IPS DF 6.9 (cell line): ENCODE measurements around the gene INSIG1.

ENCODE experiments used
- DNase-seq: peaks from one replicate; pipeline ENCODE4 v3.0.0-alpha.2; 2013; ENCODE audit warnings: low read depth, low spot score
- H3K27ac ChIP-seq: one replicate; pipeline ENCODE4 v1.5.1; 2013; ENCODE audit warnings: low read length, control low read depth
- H3K27me3 ChIP-seq: 2 replicates; pipeline ENCODE4 v1.6.1; 2013; ENCODE audit warnings: mild to moderate bottlenecking, low read length; ENCODE audit not compliant: control insufficient read depth, insufficient read depth
- H3K36me3 ChIP-seq: 2 replicates; pipeline ENCODE4 v1.6.1; 2013; ENCODE audit warnings: low read length; ENCODE audit not compliant: control insufficient read depth, insufficient read depth
- H3K4me1 ChIP-seq: 2 replicates; pipeline ENCODE4 v1.6.1; 2013; ENCODE audit warnings: low read length; ENCODE audit not compliant: control insufficient read depth, insufficient read depth
- H3K4me3 ChIP-seq: 2 replicates; pipeline ENCODE4 v1.5.1; 2013; ENCODE audit warnings: mild to moderate bottlenecking, low read length
- H3K9me3 ChIP-seq: 2 replicates; pipeline ENCODE4 v1.6.1; 2013; ENCODE audit warnings: low read length, inconsistent platforms; ENCODE audit not compliant: control insufficient read depth, insufficient read depth
- WGBS: extraction: QIAGEN DNeasy Blood & Tissue Kit; methylation state at CpG from one replicate; pipeline ENCODE4 v1.1.7; 2013; ENCODE audit warnings: mixed read lengths, missing lambda C conversion rate; ENCODE audit not compliant: insufficient read length, insufficient coverage; 5-methylcytosine and 5-hydroxymethylcytosine counted together

Gene INSIG1

DNA sequence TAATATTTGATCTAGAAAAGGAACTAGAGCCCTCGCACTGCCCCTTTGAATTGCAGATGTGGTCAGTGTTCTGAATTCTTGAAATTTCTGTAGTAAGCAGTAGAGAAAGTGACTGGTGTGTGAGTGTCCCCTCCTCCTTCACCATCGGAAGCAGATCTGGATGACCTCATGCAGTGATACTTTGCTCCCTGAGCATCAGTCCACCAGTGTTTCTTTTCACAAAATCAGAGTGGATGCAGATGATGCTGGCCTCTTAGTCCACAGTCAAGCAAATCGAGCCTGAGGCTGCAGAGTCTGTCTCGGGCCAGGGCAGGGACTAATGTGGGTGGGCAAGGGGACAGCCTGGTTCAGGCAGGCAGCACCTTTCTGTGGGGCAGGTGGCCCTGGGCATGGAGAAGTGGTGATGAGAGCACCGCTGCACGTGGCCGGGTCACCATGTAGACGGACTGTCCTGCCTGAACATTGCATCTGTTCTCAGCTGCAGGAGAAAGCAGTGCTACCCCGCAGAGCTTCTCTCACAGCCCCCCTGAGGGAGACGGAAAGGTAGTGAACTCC, 5.4 kb downstream of the INSIG1 start:
- Histone ChIP-seq H3K4me1 (peaks cover 4% of the 10 kb centered on the region; the same call in 1 of the 2 replicates), H3K9me3 (no peaks in the 10 kb centered on the region), H3K36me3 (peaks cover 14% of the 10 kb centered on the region), H3K27ac (no peak overlapping the region), H3K4me3 (no peak overlapping the region), H3K27me3 (no peaks in the 10 kb centered on the region)
- no peak for DNase-seq
- no CpG with 5 or more reads among the region's 10 CpGs for WGBS

- Histone ChIP-seq H3K27ac (no peak overlapping the region), H3K9me3 (no peaks in the 10 kb centered on the region), H3K4me3 (no peak overlapping the region), H3K4me1 (peaks cover 4% of the 10 kb centered on the region; the same call in 1 of the 2 replicates), H3K36me3 (peaks cover 20% of the 10 kb centered on the region), H3K27me3 (no peaks in the 10 kb centered on the region)
- DNase-seq, result no peak
- WGBS, result no CpG with 5 or more reads among the region's 10 CpGs
Measured at GRCh38 chr7:155303897-155304296, 6.2 kb downstream of the INSIG1 start.

DNA sequence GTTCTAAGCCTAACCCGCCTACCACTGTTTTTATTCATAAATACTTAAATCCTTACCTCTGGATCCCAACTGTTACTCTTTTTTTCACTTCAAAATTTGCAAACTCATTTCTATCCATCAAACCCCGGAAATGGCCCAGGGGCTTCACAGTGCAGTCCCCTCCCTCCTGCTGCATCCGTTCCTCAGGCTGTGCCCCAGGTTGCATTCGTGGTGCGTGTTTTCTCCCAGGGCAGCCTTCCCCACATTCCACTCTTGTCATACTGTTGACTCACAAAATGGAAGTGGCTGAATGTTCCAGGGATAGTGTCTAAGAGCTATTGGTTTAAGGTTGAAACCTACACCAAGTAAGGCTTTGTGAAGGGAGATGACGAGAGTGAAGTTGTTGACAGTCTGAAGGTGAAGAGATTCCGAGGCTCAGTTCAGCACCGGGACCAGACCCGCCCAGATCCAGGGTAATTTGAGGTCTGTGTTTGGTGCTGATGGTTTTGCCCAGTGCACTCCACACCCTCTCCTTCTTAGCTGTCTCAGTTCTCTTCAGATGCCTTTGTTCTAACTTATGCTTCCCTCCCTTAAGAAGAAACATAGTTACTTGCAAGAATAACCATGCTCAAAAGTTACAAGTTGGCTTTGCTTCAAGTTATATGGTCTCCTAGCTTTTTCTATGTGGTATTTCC, 7.7 kb downstream of the INSIG1 start:
- H3K36me3 ChIP-seq, result peaks cover 18% of the 10 kb centered on the region
- H3K27ac ChIP-seq, result no peak overlapping the region
- no peaks in the 10 kb centered on the region for H3K27me3 ChIP-seq
- no peaks in the 10 kb centered on the region for H3K9me3 ChIP-seq
- no peak overlapping the region for H3K4me3 ChIP-seq
- H3K4me1 ChIP-seq, result peaks cover 1% of the 10 kb centered on the region; the same call in 1 of the 2 replicates
- WGBS, result 100% methylated on average over 1 of the region's 9 CpGs
- no peak for DNase-seq

GRCh38 chr7:155306673-155307470, 9.2 kb downstream of the INSIG1 start:
- Histone ChIP-seq H3K4me3 (no peak overlapping the region), H3K27ac (no peak overlapping the region), H3K9me3 (no peaks in the 10 kb centered on the region), H3K27me3 (no peaks in the 10 kb centered on the region), H3K4me1 (no peaks in the 10 kb centered on the region), H3K36me3 (peaks cover 19% of the 10 kb centered on the region)
- no CpG with 5 or more reads among the region's 15 CpGs for WGBS
- DNase-seq, result no peak

DNA sequence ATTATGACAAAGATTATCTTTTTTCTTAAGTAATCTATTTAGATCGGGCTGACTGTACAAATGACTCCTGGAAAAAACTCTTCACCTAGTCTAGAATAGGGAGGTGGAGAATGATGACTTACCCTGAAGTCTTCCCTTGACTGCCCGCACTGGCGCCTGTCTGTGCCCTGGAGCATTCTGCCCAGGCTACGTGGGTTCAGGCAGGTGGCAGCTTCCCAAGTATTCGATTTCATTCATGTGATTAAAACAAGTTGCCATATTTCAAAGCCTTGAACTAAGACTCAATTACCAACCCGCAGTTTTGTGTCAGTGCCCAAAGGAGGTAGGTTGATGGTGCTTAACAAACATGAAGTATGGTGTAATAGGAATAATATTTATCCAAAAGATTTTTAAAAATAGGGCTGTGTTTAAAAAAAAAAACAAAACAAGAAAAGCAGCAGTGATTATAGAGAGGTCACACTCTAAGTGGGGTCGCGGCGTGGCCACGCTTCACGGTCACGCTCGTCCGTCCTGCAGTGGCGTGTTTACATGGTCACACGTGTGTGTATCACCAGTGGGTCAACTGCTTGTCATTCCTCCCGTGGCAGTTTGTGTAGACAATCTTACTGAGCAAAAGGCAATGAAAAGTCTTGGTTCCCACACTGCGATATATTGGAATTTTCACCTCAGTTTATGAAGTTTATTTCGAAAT, 10.8 kb downstream of the INSIG1 start:
- Histone ChIP-seq H3K4me3 (no peak overlapping the region), H3K27me3 (no peaks in the 10 kb centered on the region), H3K4me1 (no peaks in the 10 kb centered on the region), H3K36me3 (peaks cover 15% of the 10 kb centered on the region; the same call in 1 of the 2 replicates), H3K9me3 (no peaks in the 10 kb centered on the region), H3K27ac (no peak overlapping the region)
- no peak for DNase-seq
- no CpG with 5 or more reads among the region's 19 CpGs for WGBS

- H3K4me1 ChIP-seq, result no peaks in the 10 kb centered on the region
- H3K4me3 ChIP-seq, result no peak overlapping the region
- H3K27ac ChIP-seq, result no peak overlapping the region
- WGBS, result no CpG with 5 or more reads among the region's 1 CpG
- no peaks in the 10 kb centered on the region for H3K27me3 ChIP-seq
- H3K9me3 ChIP-seq, result no peaks in the 10 kb centered on the region
- peaks cover 15% of the 10 kb centered on the region; the same call in 1 of the 2 replicates for H3K36me3 ChIP-seq
- DNase-seq, result no peak
Measured at GRCh38 chr7:155309021-155309338, 11.3 kb downstream of the INSIG1 start.

DNA sequence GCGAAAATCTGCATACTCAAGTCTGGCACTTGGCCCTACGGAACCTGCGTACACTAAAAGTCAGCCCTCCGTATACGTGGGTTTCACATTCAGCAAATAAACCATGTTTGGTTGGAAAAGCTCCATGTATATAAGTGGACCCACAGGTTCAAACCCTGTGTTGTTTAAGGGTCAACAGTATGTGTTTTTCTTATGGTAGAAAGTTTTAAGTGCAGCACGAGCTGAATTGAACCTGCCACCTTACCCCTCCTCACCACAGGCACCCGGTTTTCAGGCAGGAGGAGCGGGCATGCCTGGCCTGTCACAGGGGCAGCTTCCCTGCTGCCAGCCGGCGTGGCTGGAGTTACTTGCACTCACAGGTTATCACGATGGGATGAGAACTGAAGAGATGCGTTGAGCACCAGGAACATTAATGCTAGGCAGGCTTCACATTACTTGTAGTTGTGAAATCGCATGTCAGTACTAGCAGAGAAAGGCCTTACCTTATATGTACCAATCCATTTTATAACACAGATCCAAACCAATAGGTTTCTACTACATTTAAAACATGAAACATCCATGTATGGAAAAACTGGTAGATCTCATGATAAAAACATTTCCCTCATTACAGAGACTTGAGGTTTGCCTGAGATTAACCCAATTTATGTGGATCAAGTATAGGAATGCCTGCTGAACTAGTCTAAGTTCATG, 12.9 kb downstream of the INSIG1 start:
- Histone ChIP-seq H3K27ac (no peak overlapping the region), H3K9me3 (no peaks in the 10 kb centered on the region), H3K27me3 (no peaks in the 10 kb centered on the region), H3K4me3 (no peak overlapping the region), H3K36me3 (peaks cover 12% of the 10 kb centered on the region; the same call in 1 of the 2 replicates), H3K4me1 (no peaks in the 10 kb centered on the region)
- no peak for DNase-seq
- no CpG with 5 or more reads among the region's 13 CpGs for WGBS

GRCh38 chr7:155311826-155312537, 14.3 kb downstream of the INSIG1 start:
- no peak for DNase-seq
- Histone ChIP-seq H3K9me3 (no peaks in the 10 kb centered on the region), H3K4me1 (no peaks in the 10 kb centered on the region), H3K27me3 (no peaks in the 10 kb centered on the region), H3K27ac (no peak overlapping the region), H3K36me3 (peaks cover 10% of the 10 kb centered on the region; the same call in 1 of the 2 replicates), H3K4me3 (no peak overlapping the region)
- WGBS, result no CpG with 5 or more reads among the region's 8 CpGs

DNA sequence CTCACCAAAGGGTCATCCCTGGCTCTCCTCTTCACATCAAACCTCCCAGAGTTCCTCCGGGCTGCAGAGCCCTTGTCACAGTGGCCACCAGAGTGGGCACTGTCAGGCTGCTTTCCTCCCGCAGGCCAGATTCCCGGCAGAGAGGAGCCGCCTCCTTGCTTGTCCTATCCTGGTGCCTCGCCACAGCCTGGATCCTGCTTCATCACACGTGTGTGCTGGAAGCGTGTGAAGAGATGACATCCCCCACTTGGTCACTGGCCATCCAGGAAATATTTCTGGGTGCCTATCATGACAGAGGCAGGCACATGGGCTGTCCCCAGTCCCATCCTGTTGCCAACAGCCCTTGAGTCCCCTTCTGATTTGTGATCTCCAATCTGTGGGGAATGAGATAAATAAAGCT, 15.0 kb downstream of the INSIG1 start:
- H3K36me3 ChIP-seq, result peaks cover 10% of the 10 kb centered on the region; the same call in 1 of the 2 replicates
- no peak overlapping the region for H3K4me3 ChIP-seq
- no peak overlapping the region for H3K27ac ChIP-seq
- no peaks in the 10 kb centered on the region for H3K27me3 ChIP-seq
- H3K4me1 ChIP-seq, result no peaks in the 10 kb centered on the region
- DNase-seq, result no peak
- no peaks in the 10 kb centered on the region for H3K9me3 ChIP-seq
- WGBS, result no CpG with 5 or more reads among the region's 7 CpGs
